Mesothelial cell of epicardium (in vitro differentiated cells): Measurements from ENCODE around the gene NSUN7. TPM values are rescaled to one million over a fixed set of nuclear protein-coding genes. Genes with fewer than 3 reads are reported as not detected.

Experiments used
- DNase-seq, 2 experiments: peaks; one replicate each; pipeline ENCODE4 v3.0.0; 2021; ENCODE audit warnings: low spot score in 2 of 2; ENCODE audit not compliant: unreplicated experiment in 2 of 2
- H3K27ac Mint-ChIP-seq: 2 replicates; pipeline ENCODE4 v1.8.0; 2021; ENCODE audit warnings: mixed read lengths
- H3K27me3 Mint-ChIP-seq: 2 replicates; pipeline ENCODE4 v1.8.0; 2021; ENCODE audit warnings: low read depth, mixed read lengths
- H3K36me3 Mint-ChIP-seq: 2 replicates; pipeline ENCODE4 v1.8.0; 2021; ENCODE audit warnings: mixed read lengths
- H3K4me1 Mint-ChIP-seq: 2 replicates; pipeline ENCODE4 v1.8.0; 2021; ENCODE audit warnings: mixed read lengths
- H3K4me3 Mint-ChIP-seq: 2 replicates; pipeline ENCODE4 v1.8.0; 2021; ENCODE audit warnings: mild to moderate bottlenecking, moderate library complexity, mixed read lengths
- H3K9me3 Mint-ChIP-seq: 2 replicates; pipeline ENCODE4 v1.8.0; 2021; ENCODE audit warnings: mixed read lengths
- CTCF ChIP-seq: fragments of 200-600 bp; sonication (generic); IDR thresholded peaks from one replicate; pipeline ENCODE4 v1.5.0; 2021; ENCODE audit warnings: antibody characterized with exemption; ENCODE audit not compliant: unreplicated experiment
- total RNA-seq: library from RNA; stranded (reverse); gene quantifications from 3 replicates; pipeline ENCODE4 v1.2.1, GENCODE V29; 2021

NSUN7 gene
- total RNA-seq, 1 donor from 2014 or later, result 21.8 TPM

GRCh38 chr4:40782876-40783275 is 33.1 kb downstream of the NSUN7 start:
- Mint-ChIP-seq H3K4me1 (no peaks in the 10 kb centered on the region), H3K36me3 (peaks cover 43% of the 10 kb centered on the region), H3K27ac (no peak overlapping the region), H3K9me3 (peaks cover 23% of the 10 kb centered on the region), H3K27me3 (no peaks in the 10 kb centered on the region), H3K4me3 (no peak overlapping the region)
- DNase-seq, result no peak
- TF ChIP-seq CTCF, result no peak

- TF ChIP-seq CTCF, result no peak
- Mint-ChIP-seq H3K9me3 (peaks cover 12% of the 10 kb centered on the region), H3K27ac (no peak overlapping the region), H3K4me1 (no peaks in the 10 kb centered on the region), H3K27me3 (no peaks in the 10 kb centered on the region), H3K36me3 (peaks cover 26% of the 10 kb centered on the region), H3K4me3 (no peak overlapping the region)
- DNase-seq, result no peak
Observed at GRCh38 chr4:40785727-40786126, 36.0 kb downstream of the NSUN7 start.

GRCh38 chr4:40788331-40788730 is 38.6 kb downstream of the NSUN7 start:
- no peak for TF ChIP-seq CTCF
- H3K36me3 Mint-ChIP-seq, result peaks cover 13% of the 10 kb centered on the region

GRCh38 chr4:40789031-40789430 is 39.3 kb downstream of the NSUN7 start:
- H3K36me3 Mint-ChIP-seq, result peaks cover 10% of the 10 kb centered on the region
- no peak for TF ChIP-seq CTCF
- H3K4me1 Mint-ChIP-seq, result no peaks in the 10 kb centered on the region
- peaks cover 9% of the 10 kb centered on the region for H3K9me3 Mint-ChIP-seq
- H3K27ac Mint-ChIP-seq, result no peak overlapping the region
- no peaks in the 10 kb centered on the region for H3K27me3 Mint-ChIP-seq
- DNase-seq, result no peak
- H3K4me3 Mint-ChIP-seq, result no peak overlapping the region

More at GRCh38 chr4:40788331-40788730, 38.6 kb downstream of the NSUN7 start:
- H3K9me3 Mint-ChIP-seq, result peaks cover 12% of the 10 kb centered on the region
- no peak overlapping the region for H3K27ac Mint-ChIP-seq
- H3K4me3 Mint-ChIP-seq, result no peak overlapping the region
- H3K4me1 Mint-ChIP-seq, result no peaks in the 10 kb centered on the region
- DNase-seq, result no peak
- no peaks in the 10 kb centered on the region for H3K27me3 Mint-ChIP-seq

GRCh38 chr4:40789771-40790170 is 40.0 kb downstream of the NSUN7 start:
- Mint-ChIP-seq H3K27ac (no peak overlapping the region), H3K36me3 (peaks cover 3% of the 10 kb centered on the region), H3K4me3 (no peak overlapping the region), H3K4me1 (no peaks in the 10 kb centered on the region), H3K27me3 (no peaks in the 10 kb centered on the region), H3K9me3 (peaks cover 1% of the 10 kb centered on the region)
- no peak for TF ChIP-seq CTCF
- DNase-seq, result no peak

- Mint-ChIP-seq H3K4me3 (no peak overlapping the region), H3K27me3 (no peaks in the 10 kb centered on the region), H3K27ac (no peak overlapping the region), H3K36me3 (peaks cover 4% of the 10 kb centered on the region), H3K4me1 (no peaks in the 10 kb centered on the region), H3K9me3 (no peaks in the 10 kb centered on the region)
- no peak for TF ChIP-seq CTCF
- no peak for DNase-seq
Observed at GRCh38 chr4:40800064-40800463, 50.3 kb downstream of the NSUN7 start.
